HepG2 (cell line): ENCODE data around the gene ITIH1. TPM values are rescaled to one million over a fixed set of nuclear protein-coding genes. Genes with fewer than 3 reads are reported as not detected.

Source experiments
- AKNA ChIP-seq: sonication (generic); formaldehyde crosslinking; IDR thresholded peaks from 2 replicates; pipeline ENCODE4 v1.4.0; 2020; ENCODE audit warnings: missing genetic modification reagents, borderline replicate concordance
- DPF2 ChIP-seq: sonication (generic); formaldehyde crosslinking; IDR thresholded peaks from 2 replicates; pipeline ENCODE4 v1.4.0; 2020; ENCODE audit warnings: mild to moderate bottlenecking, low read depth, missing genetic modification reagents, borderline replicate concordance
- FOXA1 ChIP-seq, 2 experiments: fragments of 450-650 bp in 1 of 2; sonication (generic) in 1 of 2; formaldehyde crosslinking in 1 of 2; IDR thresholded peaks; 2 replicates each; pipeline versions ENCODE4 v1.4.0 to v1.6.1; 2016 to 2020; ENCODE audit warnings: missing genetic modification reagents in 1 of 2
- GABPB1 ChIP-seq: IDR thresholded peaks from 2 replicates; pipeline ENCODE4 v1.6.1; 2016; ENCODE audit warnings: mild to moderate bottlenecking, missing genetic modification reagents, moderate library complexity, missing compliant biosample characterization
- HNRNPLL ChIP-seq: fragments of 200-400 bp; formaldehyde crosslinking; IDR thresholded peaks from 2 replicates; pipeline ENCODE4 v1.6.1; 2017; ENCODE audit warnings: mild to moderate bottlenecking, low read depth, low read length; ENCODE audit not compliant: poor library complexity, severe bottlenecking
- NFE2L2 ChIP-seq: fragments of 150-350 bp; IDR thresholded peaks from 2 replicates; pipeline ENCODE4 v1.6.1; 2014; ENCODE audit warnings: low read length
- PRDM15 ChIP-seq: sonication (generic); formaldehyde crosslinking; IDR thresholded peaks from 2 replicates; pipeline ENCODE4 v1.4.0; 2020; ENCODE audit warnings: missing genetic modification reagents
- XRCC5 ChIP-seq: fragments of 200-400 bp; formaldehyde crosslinking; optimal IDR thresholded peaks from 2 replicates; pipeline ENCODE3; 2017; ENCODE audit warnings: mild to moderate bottlenecking, low read length
- ZBTB39 ChIP-seq: sonication (generic); formaldehyde crosslinking; IDR thresholded peaks from 2 replicates; pipeline ENCODE4 v1.5.0; 2020; ENCODE audit warnings: missing genetic modification reagents
- ZNF710 ChIP-seq: sonication (generic); formaldehyde crosslinking; IDR thresholded peaks from 2 replicates; pipeline ENCODE4 v1.5.0; 2020; ENCODE audit warnings: mild to moderate bottlenecking, missing genetic modification reagents, borderline replicate concordance
- ZSCAN20 ChIP-seq: sonication (generic); formaldehyde crosslinking; IDR thresholded peaks from 2 replicates; pipeline ENCODE4 v1.4.0; 2020; ENCODE audit warnings: missing genetic modification reagents, mild to moderate bottlenecking, borderline replicate concordance
- polyA plus RNA-seq, 8 experiments: library from polyadenylated mRNA; depleted of rRNA in 3 of 8; stranded (reverse) in 7 of 8; unstranded in 1 of 8; fragments of >200 nt; fragmentation: Illumina TruSeq in 4 of 8; extraction: Trizol in 4 of 8; gene quantifications; 2 replicates each; pipeline versions ENCODE4 v1.2.1 to v1.2.3, GENCODE V29; 2011 to 2016; ENCODE audit warnings: low read depth in 4 of 8, missing spikeins in 1 of 8, mixed read lengths in 1 of 8; ENCODE audit not compliant: insufficient read depth in 1 of 8
- total RNA-seq, 5 experiments: library from RNA; depleted of rRNA; stranded (reverse); fragments of >200 nt; fragmentation: Illumina TruSeq; extraction: Trizol; gene quantifications; 2 replicates each; pipeline ENCODE4 v1.2.3, GENCODE V29; 2016; ENCODE audit warnings: low read depth in 1 of 5

The ITIH1 gene
- total and polyA plus RNA-seq, 2 of the 13 experiments (the other 11 are each of a cell fraction or from before 2014, with no cell fraction given): 12.3 to 19.6 TPM

- TF ChIP-seq AKNA (no peak), ZSCAN20 (CRISPR knock-in tag) (no peak), HNRNPLL (no peak), ZBTB39 (CRISPR knock-in tag) (no peak), GABPB1 (CRISPR knock-in tag) (0 out of 2 replicates have a peak, but pooled peaks have one; percentile 8), FOXA1 (IDR thresholded peaks at IDR 0.05) (no peak), FOXA1 (CRISPR knock-in tag; IDR thresholded peaks at IDR 0.05) (no peak), XRCC5 (peak; percentile 18), NFE2L2 (no peak), ZNF710 (CRISPR knock-in tag) (no peak), PRDM15 (CRISPR knock-in tag) (no peak), DPF2 (no peak)
Measured at GRCh38 chr3:52787672-52788625, 10.6 kb downstream of the ITIH1 start (continued).
